Peyer's patch (tissue), 4 donors: Measurements from ENCODE around the gene RAB39A.

ENCODE experiments used
- POLR2A ChIP-seq, 2 donors: fragments of 450-650 bp; IDR thresholded peaks; one replicate each; pipeline ENCODE4 v1.5.1; 2017; ENCODE audit warnings: antibody characterized with exemption in 2 of 2, mild to moderate bottlenecking in 2 of 2, moderate library complexity in 2 of 2
- TF ChIP-seq, protein P1 (sequence below), 6 experiments: fragments of 450-650 bp in 4 of 6; fragments of 200-600 bp in 2 of 6; sonication (generic) in 1 of 6; IDR thresholded peaks; one replicate each; pipeline ENCODE4 v1.5.1; 2017 to 2019; ENCODE audit warnings: antibody characterized with exemption in 6 of 6, mild to moderate bottlenecking in 3 of 6, moderate library complexity in 1 of 6

DNA sequence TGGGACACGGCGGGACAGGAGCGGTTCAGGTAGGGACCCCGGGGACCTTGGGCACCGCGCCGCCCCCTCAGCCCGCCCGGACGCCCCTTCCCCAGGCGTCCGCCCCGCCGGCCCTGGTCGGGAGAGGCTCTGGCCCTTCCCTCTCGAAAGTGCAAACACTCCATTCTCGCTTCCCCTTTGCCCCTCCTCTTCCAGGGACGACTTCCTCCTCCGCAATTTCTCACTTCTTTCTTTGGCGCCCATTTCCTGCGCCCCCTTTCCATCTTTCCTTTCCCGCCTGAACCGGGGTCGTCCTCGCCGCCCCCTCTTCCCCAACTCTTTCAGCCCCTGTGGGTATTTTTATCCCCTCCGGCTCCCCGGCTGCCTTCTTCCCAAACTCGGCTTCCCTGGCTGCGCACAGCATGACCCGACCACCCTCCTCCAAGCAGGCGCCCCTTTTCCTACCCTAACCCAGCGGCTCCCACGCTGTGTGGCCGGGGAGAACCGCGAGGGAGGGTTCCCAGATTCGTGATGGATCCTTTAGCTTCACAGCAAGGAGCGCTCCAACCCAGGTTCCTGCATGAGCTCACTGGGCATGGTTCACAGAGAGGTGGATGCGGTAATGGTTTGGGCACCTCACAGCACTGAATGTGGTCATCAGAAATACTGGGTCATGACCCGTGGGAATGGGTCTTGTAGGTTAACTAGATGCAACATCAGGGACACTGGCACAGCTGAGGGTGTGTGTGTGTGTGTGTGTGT lies 689 bp downstream of the RAB39A start:
- TF ChIP-seq POLR2A (IDR thresholded peaks at IDR 0.05) = no peak
- TF ChIP-seq, protein P1, sequence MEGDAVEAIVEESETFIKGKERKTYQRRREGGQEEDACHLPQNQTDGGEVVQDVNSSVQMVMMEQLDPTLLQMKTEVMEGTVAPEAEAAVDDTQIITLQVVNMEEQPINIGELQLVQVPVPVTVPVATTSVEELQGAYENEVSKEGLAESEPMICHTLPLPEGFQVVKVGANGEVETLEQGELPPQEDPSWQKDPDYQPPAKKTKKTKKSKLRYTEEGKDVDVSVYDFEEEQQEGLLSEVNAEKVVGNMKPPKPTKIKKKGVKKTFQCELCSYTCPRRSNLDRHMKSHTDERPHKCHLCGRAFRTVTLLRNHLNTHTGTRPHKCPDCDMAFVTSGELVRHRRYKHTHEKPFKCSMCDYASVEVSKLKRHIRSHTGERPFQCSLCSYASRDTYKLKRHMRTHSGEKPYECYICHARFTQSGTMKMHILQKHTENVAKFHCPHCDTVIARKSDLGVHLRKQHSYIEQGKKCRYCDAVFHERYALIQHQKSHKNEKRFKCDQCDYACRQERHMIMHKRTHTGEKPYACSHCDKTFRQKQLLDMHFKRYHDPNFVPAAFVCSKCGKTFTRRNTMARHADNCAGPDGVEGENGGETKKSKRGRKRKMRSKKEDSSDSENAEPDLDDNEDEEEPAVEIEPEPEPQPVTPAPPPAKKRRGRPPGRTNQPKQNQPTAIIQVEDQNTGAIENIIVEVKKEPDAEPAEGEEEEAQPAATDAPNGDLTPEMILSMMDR (IDR thresholded peaks at IDR 0.05) = no peak
